ENCODE measurements around the gene VDAC1.
"Not testable (repeated sequence)": the region's sequence is repeated elsewhere in the genome, so short reads cannot be mapped to it uniquely, and the experiment has no call there.

The VDAC1 gene, protein sequence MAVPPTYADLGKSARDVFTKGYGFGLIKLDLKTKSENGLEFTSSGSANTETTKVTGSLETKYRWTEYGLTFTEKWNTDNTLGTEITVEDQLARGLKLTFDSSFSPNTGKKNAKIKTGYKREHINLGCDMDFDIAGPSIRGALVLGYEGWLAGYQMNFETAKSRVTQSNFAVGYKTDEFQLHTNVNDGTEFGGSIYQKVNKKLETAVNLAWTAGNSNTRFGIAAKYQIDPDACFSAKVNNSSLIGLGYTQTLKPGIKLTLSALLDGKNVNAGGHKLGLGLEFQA

DNA sequence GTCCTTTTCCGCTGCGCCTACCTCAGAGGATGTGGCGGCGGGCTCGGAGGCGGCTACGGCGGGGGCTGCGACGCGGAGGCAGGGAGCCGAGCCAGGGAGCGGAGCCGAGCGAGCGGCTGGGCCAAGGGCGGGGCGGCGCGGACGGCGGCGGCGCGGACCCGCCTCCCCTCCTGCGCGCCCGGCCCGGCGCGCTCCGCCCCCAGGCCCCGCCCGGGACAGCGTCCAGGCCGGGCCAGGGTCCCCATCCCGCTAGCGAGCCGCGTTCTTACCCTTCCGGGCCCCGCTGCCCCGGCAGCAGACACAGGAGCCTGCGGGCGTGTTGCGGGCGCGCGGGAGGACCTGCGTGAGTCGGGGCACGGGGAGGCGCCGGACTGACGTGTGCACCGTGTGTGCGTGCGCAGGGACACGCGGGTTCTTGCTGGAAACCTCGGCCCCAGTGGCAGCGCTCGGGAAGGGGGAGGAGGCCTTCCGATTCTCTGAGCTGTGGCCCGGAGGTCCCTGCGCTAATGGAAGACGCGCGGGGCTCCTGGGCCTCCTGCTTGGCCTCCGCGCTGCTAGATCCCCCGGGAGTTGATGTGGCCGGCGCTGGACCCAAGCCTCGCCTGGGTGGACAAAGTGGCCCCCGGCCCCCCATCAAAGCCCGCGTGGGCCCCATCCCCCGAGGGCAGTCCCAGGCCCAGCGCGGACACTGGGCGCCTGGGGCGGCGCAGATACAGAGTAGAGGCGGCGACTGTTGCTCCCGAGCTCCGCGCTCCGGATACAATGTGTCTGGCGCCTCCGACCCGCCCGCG, at the start of gene VDAC1:
VDAC1 (minus strand) TSS at position 350 of the 791 bp plus-strand sequence. CDS start 11,963 bp downstream, outside the sequence.
- peak; percentile 68 to 70 for DNase-seq

DNA sequence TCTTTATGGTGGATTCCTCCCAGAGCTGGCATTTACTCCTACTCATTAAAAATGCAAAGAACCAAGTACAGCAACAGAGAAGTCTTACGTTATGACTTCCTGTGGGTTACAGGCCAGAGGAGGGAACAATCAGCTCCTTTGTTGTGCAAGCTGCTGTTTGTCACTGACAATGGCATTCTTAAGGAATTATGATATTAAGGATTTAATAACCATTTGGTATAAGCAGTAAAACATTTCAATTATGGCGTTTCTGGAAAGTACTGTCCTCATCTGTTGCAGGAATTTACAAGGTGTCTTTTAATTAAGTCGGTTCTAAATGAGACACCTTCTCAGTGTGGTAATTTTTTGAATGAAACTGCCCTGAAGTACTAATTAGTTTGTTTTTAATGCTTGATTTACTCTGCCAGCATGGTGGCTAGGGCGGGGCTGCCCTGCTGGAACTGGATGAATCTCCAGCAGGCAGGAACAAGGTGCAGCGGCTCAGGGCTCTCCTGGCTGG, 49.1 kb upstream of the VDAC1 start:
- peak; percentile 22 to 58 for DNase-seq

DNA sequence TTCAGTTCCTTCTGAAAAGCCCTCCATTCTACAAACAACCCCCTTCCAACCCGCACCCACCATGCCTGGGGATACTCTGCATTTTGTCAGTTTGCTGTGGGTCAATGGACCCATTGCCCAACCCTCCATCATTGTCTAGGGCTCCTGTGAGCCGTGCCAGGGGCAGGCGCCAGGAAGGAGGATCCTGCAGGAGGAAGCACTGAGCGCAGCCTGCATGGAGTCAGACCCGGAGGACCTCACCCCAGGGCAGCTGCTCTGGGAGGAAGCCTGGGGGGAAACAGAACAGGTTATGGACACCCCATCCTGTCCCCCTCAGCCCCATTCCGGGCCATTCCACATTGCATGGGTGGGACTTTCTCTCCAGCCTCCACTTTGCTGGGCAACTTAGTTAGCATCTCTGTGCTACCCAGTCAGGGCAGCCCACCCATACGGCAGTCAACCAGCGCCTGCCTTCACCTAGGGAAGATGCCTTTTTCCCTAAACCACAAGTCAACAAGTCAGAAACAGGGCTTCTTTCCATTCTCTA, 48.6 kb upstream of the VDAC1 start:
- DNase-seq = no peak

DNA sequence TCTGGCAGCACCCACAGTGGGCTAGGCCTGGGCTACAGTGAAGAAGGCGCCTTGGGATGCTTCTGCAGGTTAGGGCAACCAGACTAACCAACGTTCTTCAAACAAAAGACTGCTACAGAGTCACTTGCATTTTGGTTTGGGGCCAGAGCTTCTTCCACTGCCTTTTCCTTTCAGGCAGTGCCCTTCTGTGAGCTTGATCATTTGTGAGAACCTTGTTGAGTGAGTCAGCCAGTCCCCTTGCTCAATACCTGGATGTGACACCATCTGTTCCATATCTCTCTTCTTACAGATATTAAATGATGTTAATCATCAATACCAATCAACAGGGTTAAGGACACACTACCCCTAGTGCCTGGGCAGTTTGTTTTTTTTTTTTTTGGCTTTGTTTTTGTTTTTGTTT, 46.5 kb upstream of the VDAC1 start:
- DNase-seq = peak in 1 of 2 donors; percentile 31

DNA sequence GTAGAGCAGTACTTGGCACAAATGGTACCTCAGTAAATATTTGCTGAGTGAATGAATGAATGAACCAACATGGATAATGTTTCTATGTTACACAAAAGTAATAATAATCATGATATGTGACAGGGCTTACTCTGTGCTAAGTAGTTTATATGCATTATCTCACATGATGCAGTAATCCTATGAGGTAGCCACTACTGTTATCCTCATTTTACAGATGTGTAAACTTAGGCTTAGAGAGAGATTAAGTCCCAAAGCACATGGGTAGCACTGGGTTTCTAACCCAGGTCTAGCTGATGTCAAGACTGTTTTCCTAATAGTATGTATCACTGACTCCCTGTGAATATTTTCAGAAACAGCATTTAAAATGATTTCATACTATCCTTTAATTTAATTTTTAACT, 44.1 kb upstream of the VDAC1 start:
- no peak for DNase-seq

DNA sequence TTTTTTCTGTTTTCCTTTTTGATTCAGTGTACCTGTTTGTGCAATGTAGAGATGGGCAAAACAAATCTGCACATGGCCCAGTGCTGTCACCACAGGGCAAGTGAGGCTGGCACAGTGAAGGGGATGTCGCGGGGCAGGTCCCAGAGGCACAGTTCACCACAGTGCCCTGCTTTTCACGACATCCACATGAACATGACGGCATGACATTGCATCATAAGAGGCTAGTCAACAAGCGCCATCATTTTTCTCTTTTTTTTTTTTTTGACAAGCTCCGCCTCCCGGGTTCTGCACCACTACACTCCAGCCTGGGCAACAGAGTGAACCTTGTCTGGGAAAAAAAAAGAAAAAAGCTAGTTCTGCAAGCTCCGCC, 42.9 kb upstream of the VDAC1 start:
- DNase-seq = no peak

DNA sequence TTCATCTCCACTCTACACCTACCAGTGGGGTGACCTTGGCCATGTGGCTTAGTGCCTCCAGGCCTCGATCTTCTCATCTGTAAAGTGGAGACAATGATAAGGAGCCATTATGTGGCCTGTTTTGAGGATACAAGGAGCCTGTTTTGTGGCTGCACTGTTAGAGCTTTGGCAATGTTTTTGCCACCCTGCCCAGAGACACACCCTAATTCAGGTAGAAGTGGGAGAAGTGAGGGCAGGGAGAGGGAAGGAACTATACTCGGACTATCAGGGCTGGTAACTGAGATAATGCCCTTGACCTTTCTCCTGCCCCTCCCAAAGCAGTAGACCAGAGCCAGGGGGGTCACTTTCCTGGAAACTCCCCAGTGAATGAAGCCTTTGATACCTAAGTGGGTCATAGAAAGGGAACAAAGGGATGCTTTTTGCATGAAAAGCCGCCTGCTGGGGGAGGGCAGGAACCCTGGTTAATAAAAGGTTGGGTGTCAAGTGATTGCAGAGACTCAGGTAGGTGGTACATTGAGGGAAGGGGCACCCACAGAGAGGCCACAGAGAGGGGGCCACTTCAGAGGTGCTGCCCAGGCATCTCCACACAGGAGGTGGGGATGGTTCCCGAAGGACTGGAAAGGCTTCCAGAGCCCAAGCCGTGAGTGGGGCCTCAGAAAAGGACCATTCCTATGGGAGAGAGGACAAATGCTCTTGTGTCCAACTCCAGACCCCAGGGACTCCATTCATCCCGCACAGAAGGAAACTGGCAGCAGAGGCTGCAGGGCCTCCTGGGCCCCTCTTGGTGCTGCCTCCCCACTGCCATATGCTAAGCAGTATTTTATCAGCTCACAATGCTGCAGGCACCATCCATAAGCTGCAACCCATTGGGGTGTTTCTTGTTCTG, 42.3 kb upstream of the VDAC1 start:
- no peak for DNase-seq

DNA sequence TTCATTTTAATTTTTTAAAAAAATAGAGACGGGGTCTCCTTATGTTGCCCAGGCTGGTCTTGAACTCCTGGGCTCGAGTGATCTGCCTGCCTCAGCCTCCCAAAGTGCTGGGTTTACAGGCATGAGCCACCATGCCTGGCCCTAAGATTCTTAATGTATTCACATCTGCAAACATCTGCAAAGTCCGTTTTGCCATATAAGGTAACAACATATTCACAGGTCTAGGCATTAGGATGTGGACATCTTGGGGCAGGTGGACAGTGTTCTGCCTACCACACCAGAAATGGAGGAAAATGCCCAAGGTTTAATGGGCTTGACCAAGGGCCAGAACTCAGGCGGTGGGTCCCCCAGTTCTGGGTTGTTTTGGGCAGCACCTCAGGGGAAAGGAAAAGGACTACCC, 41.6 kb upstream of the VDAC1 start:
- no peak for DNase-seq

DNA sequence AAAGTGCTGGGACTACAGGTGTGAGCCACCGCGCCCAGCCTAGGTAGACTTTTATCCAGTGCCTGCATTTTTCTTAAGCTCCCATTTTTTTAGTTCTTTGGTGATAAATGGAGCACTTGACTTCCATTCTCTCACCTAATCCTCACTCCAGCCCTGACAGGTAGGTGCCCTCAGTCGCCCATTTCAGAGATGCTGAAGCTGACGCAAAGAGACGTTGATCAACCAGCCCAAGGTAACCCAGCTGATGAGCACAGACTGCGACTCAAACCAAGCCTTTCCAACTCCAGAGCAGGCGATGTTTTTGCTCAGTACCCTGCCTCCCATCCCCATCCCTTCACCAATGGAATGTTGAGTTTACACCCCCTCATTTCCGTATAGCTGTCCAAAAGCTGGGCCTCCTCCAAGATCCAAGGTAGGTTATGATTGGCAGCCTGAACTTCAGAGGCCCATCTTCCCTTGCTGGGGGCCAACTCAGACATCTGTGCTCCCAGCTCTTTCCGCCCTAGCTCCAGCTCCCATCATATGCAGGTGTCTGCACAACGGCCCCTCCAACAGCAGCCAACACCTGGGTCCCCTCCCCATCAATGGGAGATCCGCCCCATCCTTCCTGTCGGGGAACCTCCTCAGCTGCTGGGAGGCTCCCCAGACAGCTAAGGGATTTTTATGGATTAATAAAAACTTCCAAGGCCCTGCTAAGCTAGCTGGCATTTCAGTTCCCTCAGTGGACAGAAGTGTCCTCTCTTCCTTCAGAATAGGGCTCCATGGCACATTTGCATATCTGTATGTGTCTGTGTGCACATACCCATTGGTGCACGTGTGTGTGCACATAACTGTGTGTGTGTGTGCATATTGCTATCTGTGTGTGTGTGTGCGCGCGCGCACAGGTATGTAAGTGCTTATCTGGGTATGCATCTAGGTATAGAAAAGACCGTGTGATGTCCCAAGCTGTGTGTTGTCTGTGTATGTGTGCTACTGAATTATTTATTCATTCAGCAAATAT, 39.3 kb upstream of the VDAC1 start:
- no peak for DNase-seq

DNA sequence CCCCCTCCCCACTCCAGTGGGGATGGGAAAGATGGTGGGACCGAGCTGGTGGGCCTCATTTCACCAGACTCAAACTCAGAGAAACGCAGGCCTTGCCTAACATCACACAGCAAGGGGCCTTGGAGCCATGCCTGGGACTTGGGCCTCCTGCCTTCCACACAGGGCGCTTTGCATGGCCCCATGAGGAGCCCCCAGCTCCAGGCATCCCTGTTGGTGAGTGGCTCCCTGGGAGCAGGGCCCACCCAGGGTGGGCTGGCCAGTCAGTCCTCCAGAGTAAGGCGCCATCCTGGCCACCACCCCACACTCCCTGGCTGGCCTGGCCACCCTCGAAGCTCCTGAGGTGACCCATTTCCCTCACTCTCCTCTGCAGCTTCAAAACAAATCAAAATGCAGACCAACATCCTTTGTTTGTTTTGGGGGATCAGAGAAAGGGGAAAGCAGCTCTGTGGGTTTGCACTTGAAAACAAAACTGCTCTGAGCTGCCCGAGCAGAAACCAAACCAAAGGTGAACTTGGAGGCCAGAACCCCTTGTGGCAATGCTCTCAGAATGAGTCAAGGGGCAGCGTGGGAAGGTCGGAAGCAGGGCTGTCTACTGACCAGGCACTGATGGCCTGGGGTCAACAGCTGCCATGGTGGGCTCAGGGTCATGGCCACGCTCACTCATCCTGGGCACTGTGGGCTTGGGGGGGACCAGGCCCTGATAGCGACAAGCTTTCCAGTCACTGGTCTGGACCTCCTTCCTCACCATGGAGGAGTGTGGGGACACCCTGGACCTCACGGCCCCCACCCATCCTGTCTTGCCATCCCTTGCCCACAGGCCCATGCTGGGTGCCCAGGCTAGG, 37.0 kb upstream of the VDAC1 start:
- no peak for DNase-seq

DNA sequence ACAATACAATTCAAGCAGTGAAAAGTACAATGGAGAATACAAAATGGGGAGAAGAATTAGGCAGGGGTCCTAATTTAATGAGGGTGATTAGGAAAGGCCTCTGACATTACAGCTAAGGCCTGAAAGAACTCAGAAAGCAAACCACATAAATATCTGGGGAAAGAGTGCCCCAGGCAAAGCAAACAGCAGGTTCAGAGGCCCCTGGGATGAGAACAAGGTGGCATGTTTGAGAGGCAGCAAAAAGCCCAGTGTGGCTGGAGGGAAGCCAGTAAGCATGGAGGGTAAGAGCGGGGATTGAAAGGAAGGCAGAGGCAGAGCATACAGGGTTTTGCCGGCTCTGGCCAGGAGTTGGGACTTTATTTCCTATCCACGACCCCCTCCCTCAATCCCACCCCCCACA, 33.4 kb upstream of the VDAC1 start:
- no peak for DNase-seq

DNA sequence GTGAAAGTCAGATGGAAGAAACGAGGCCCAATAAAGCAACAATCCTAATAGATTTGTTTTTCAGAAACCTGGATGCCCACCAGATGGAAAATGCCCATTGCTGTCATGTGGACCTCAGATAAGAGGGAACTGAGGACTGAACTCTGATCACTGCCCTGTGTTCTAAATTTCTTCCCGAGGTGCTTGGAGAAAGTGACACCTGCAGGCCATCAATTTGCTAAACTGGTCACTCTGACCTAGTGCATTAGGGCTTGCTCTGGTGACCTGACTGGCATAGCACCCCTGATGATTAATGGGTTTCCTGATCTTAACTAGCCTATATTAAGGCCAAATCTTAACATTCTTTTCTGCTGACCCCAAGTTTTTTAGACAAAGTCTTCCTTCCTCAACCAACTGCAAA, 32.4 kb upstream of the VDAC1 start:
- no peak for DNase-seq

DNA sequence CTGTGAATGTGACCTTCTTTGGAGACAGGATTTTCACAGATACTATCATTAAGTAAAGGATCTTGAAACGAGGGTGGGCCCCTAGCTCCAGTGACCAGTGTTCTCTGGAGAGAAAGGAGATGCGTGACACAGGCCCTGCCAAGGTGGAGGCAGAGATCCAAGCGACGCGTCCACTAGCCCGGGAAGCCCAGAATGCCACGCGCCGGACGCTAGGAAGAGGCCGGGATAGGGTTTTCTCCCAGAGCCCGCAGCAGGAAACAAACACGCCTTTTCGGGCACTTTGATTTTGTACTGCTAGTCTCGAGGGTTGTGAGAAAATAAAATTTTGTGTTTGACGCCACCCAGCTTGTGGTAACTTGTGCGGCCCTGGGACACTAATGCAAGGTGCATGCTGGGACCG, 29.6 kb upstream of the VDAC1 start:
- DNase-seq = no peak

DNA sequence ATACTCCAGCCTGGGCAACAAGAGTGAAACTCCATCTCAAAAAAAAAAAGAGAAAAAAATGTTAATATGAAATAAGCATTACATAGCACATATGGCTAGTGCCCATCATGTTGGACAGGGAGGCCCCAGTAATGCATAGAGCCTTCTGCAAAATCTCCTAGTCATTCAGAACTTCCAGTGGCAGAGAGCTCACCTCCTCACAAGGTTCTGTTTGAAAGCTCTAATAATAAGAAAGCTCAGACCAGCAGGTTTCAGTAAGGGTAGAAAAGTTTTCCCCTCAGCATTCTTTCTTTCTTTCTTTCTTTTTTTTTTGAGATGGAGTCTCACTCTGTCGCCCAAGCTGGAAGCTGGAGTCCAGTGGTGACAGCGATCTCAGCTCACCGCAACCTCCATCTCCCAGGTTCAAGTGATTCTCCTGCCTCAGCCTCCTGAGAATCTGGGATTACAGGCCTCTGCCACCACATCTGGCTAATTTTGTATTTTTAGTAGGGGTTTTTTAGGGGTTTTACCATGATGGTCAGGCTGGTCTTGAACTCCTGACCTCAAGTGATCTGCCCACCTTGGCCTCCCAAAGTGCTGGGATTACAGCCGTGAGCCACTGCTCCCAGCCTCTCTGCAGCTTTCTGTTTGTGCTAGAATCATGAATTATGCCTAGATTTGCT, 25.7 kb upstream of the VDAC1 start:
- not testable (repeated sequence) for DNase-seq

DNA sequence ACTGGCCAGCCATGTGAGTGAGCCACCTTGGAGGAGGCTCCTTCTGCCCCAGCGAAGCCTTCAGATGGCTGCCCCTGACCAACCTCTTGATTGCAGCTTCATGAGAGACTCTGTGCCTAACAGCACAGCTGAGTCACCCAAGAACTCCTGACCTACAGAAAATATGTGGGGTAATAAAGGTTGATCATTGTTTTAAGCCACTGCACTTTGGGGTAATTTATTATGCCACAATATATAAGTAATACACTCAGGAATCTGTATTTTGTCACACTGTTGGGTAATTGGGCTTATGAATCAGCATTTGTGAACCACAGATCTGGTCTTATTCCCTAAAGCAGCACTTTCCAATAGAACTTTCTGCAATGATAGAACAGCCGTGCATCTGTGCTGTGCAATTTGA, 24.4 kb upstream of the VDAC1 start:
- DNase-seq = peak; percentile 40 to 48

DNA sequence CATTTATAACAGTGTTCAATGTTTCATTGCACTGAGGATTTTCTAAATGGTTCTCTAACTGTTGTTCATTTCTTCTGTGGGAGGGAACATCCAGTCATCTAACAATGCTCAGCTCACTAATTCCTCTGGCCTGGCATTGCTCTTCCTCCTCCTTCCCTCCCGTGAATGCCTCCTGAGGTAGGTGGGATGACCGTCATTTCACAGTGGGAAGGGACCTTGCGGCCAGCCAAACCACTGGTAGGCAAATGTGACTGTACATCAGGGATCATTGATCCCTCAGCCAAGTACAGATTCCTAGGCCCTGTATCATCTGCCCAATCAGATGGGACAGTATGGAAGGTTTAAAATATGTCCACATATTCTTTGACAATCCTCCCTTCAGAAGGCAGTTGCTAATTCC, 23.7 kb upstream of the VDAC1 start:
- no peak for DNase-seq

DNA sequence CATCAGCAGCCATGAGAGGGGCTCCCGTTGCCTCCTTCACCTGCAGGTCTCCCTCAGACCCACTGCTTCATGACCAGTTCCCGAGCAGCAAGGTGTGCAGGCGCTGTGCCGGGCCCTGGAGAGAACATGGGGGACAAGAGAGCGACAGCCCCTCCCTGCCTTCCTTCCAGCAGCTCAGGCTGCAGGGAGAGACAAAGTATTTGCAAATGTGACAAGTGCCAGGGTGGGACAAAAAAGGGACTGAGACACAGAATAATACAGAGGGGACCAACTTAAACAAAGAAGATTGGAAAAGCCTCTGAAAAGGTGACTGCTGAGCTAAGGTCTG, 22.5 kb upstream of the VDAC1 start:
- no peak for DNase-seq

DNA sequence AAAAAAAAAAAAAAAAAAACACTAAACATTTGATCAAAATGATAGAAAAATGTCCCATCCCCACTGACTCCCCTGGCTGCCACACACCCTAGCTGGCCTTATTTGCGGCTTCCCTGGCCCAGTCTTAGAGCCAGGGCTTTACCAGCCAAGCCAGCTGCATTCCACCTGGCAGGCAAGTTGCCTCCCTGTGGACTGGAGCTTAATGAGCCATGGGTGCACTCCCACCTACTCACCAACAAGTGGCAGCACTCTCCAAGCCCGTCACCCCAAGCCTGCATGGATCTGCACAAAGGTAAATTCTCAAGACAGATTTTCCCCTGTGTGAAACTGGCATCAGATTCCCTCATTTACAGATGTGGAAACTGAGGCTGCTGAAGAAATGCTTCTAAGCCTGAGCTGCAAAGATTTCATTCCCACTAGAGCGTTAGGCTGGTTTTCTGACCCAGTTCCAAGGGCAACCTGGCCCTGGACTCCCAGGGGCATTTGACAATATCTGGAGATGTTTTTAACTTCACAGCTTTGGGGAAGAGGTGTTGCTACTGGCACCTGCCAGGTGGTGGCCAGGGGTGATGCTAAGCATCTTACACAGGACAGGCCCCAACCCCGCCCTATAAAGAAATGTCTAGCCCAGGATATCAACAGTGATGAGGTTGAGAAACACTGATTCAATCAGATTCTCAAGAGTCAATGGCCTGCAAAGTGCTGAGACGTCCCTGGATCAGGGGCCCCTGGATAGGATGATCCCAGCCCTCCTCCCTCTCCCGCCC, 21.9 kb upstream of the VDAC1 start:
- DNase-seq = peak in 1 of 2 donors; percentile 20

DNA sequence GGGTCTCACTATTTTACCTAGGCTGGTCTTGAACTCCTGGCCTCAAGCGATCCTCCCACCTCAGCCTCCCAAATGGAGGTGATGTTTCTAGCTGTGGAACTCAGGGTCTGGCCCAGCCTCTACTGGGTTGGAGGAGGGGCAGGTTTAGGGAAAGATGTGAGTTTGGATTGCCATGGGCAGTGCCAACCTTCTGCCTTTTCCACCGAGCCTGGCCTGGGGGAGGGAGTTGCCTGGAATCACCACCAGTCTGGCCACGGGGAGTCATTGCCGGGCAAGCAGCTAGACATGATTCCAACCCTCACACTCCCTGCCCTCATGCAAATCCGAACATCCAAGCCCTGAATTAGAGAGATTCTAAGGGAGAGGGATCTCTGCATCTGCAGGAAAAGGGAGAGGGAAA, 21.0 kb upstream of the VDAC1 start:
- DNase-seq = no peak

DNA sequence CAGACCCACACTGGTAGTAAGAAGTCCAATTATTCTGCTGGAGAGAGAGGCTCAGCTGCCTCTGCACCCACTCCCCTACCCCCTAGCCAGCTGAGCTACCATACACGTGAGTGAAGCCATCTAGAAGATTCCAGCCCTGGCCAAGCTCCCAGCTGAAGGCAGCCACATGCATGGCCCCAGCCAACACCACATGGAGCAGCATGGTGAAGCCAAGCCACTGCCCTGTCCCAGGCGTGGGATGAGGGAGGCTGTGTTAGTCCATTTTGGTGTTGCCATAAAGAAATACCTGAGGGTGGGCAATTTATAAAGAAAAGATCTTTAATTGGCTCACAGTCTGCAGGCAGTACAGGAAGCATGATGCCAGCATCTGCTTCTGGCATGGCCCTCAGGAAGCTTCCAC, 20.0 kb upstream of the VDAC1 start:
- DNase-seq = no peak
